HPDE6-E6E7 (cell line): Measurements from ENCODE around the gene FGR.

Experiments
- DNase-seq: peaks from one replicate; pipeline ENCODE4 v3.0.0; 2011; ENCODE audit warnings: missing footprints; ENCODE audit errors: extremely low spot score

Gene FGR

DNA sequence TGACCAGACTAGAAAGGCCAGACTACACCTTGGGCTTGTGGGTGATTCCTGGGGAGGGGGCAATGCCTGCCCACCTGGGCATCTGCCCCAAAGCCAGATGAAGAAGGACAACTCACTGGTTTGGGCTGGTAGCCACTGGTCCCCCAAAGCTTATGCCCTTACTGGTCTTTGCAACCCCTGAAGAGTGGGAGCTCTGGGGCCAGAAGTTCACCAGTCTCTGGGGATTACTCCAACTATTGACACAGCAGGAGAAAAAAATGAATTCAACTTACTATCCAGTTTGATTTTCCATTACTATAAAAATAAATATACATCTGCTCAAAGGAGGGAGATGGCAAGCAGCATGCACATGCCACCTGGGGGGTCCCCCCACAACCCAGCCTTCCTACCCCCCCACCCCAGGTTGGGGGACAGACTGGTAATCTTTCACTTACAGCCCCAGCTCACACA is 33.6 kb downstream of the FGR start:
- no peak for DNase-seq

DNA sequence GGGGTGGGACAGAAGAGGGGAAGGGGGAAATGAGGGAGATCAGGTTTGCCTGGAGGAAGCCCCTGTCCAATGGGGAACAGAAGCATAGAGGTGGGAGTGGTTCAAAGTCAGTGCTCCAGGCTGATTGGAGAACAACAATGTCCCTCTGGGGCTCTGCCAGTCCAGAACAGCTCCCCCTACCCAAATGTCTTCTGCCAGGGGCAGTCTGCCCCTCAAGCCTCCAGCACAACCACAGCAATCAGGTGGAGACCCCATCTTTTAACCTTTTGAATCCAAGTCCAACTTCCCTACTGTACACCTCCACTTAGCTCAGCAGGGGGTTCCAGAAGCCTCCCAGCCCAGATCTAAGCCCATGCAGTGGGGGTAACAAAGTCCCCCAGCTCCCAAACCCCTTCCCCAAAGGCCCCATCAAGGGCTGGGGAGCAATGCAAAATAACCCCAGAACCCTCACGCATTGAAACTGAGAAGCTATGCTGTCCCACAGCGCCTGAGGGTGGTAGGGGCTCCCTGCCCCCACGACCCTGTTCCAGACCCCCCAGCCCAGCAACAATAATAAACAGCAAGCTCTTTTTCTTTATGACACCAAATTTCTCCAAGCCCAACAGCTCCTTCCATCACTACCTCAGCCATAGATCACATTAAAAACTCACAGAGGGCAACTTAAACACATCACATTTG is 34.3 kb downstream of the FGR start:
- no peak for DNase-seq

DNA sequence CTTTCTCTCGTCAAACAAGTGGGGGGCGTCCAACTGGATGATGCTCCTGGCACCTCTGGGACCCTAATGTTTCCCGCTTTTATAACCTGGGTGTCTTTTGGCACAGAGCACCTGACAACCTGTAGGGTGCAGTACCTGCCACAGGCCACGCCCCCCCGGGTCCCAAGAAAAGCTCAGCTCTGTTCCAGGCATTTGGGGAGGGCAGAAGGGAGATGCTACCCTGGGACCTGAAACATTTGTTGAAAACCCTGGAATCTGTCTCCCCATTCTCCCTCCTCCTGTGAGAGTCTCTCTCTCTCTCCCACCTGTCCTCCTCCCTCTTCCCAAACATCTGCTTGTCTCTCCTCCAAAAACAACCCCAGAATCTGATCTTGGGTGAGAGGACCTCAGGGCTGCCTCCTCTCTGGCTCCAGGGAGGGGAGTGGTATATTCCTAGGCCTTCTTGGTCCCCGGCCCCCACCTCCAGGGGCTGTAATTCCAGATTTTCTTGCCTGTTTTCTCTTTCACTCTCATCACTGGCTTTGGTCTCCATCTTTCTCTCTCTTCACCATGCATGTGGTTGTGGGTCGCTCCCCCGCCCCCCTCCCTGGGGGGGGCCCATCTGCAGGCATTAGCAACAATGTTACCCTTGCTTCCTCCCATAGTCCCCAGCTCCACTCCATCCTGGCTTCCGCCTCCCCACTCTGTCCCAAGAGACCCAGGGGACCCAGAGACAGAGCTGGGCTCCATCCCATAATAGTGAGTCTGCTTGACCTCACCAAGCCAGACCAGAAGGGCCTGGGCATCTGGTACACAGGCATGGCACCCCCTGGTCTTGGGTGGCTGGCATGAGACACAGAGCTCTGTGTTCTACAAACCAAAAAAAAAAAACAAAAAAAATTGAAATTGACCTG is 35.1 kb downstream of the FGR start:
- no peak for DNase-seq

DNA sequence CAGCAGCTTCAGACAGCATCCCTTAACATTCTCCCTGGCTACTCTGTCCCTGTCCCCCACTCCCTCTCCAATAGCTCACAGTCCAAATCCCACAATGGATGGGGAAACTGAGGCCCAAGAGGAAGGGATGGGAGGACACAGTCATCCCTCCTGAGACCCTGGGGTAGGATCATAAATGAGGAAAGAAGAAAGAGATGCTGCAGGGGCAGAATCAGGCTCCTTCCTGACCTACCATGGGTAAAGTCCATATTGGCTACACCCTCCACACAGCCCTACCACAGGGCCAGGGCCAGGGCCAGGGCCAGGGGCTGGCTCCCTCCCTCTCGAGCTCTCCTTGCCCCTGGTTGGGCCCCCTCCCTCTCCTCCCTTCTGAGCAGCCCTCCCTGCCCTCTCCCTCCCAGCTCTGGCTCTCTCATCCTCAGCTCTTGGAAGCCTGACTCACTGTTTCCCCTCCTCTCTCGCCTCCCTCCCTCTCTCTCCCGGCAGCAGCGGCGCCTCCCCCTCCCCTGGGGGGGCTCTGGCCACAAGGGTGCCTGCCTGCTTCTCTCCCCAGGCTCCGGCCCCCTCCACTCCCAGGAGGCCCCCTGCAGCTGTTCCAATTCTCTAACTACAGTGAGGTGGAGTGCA is 36.0 kb downstream of the FGR start:
- DNase-seq: no peak

DNA sequence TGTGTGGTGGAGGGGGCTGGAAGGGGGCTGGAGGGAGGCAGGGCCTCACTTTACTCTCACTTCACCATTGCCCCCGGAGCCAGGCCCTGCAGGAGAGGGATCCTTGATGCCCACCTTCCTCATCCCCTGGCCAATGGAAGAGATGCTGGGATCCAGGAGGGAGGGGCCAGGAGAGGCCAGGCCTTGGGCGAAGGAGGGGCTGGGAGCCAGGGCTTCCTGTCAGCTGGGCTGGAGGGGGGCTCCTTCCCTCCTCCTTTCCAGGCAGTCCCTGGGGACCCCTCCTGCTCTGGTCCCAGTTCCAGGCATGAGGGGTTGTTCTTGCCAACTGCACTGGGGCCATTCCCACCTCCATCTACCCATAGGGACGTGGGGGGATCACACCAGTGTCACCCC is 36.7 kb downstream of the FGR start:
- DNase-seq: no peak

DNA sequence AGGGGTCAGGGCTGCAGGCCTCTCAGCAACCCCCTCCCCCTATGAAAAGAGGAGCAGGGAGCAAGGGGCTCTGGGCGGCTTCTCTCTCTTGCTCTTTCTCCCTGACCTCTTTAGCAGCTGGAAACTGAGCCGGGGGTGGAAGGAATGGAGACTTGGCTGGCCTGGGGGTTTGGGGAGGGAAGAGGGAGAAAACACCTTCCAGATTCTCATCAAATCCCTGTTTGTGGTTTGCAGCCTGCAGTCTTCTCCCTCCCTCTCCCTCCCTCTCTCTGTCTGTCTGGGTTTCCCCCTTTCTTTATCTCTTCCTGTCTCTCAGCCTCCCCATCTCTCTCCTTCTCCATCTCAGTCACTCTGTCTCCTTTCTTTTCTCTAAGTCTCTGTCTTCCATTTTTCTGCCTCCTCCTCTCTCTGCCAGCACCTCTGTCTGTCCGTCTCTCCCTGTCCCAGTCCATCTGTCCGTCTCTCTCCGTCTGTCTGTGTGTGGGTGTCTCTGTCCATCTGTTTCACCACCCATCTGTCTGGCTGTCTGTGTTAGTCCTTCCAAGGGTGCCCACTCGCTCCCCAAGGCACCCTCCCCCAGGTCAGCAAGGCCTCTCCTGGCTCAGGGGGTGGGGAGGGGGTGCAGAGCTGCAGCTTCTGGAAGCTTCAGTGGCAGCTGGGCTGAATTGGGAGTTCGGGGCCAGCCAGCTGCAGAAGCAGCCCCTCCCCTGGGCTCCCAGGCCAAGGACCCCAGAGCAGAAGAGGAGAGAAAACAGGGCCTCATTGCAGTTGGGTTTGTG is 37.3 kb downstream of the FGR start:
- no peak for DNase-seq

DNA sequence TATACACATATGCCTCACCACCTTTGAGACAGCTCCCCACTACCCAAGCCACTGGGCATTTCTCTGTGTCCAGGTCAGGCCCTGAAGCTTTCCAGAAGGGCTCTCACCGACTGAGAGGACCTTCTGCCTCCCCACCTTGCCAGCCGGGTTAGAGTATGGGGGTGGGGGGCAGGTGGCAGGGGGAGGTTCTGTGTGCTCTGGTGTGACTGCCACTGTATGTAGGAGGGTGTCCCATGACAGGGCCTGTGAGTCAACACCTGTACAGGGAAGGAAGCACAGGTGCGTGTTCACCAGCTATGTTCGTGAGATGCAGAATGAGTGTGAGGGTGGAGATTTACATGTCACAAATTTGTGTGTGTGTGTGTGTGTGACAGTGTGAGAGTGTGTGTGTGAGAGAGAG is 38.0 kb downstream of the FGR start:
- no peak for DNase-seq

DNA sequence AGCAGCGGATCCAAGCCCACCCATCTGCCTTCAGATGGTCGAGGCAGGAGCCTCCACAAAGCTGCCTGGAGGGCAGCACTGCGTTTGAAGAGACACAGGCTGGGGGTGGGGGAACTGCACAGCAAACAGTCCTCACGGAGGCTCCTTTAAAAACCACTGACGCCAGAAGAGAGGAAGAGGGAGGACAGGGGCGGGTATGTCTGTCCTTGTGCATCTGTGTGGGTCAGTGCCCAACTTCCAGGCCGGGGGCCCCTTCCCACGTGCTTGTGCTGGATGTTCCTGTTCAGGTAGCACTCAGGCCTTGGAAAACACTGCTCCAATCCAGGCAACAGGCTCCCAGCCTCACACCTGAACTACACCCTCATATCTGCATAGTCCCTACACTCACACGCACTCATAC is 38.7 kb downstream of the FGR start:
- DNase-seq: no peak

DNA sequence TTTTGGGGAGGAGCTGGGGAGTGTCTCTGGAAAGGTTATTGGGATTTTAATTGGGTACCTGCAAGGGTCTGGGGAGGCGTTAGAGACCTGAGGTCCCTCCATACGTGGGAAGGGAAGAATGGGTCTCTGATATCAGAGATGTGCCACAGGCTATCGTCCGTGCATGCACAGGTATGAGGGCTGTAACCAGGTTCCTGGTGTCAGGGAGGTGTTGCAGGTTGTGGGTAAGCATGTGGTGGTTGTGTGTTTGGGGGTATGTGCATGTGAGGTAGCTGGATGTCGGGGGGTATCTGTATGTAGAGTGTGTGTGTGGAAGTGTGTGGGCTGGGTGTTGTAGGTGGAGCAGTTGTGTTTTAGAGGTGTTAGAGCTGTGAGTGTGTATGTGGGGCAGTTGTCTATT is 39.4 kb downstream of the FGR start:
- no peak for DNase-seq

DNA sequence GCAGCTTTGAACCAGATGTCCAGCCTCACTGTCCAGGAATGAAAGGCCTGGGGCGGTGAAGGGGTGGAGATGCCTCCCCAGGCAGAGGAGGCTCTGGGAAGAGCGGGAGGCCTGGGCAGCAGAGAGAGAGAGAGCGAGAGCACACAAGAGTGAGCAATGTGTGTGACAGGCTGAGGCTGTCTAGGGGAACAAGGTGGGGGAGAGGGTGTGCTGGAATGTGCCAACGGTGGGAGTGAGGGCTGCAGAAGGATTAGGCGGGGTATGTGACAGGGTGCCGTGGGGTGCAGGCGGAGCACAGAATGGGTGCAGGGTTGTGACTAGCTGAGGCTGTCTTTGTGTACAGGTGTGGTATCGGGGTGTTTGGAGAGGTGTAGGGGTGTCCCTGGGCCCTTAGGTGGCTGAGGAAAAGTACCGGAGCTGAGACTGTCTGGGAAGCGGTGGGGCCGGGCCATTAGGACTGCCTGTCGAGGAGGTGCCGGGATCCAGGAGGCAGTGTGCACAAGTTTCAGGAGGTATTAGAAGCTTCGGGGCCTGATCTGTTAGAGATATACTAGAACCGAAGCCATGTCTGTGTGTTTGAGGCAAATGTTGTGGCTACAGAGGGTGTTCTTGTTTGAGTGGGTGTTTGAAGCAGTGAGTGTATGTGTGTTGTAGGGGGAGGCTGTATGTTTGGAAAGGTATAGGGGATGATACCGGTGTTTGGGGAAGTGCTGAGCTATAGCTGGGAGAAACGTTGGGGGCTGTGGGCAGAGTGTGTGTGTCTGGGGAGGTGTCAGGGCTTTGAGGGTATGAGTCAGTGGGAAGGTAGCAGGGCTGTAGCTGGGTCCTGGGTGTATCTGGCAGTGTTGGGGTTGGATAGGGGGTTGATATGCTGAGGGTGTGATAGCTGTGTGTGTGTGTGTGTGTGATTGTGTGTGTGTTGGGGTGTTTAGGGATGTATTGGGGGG is 40.1 kb downstream of the FGR start:
- DNase-seq: no peak

DNA sequence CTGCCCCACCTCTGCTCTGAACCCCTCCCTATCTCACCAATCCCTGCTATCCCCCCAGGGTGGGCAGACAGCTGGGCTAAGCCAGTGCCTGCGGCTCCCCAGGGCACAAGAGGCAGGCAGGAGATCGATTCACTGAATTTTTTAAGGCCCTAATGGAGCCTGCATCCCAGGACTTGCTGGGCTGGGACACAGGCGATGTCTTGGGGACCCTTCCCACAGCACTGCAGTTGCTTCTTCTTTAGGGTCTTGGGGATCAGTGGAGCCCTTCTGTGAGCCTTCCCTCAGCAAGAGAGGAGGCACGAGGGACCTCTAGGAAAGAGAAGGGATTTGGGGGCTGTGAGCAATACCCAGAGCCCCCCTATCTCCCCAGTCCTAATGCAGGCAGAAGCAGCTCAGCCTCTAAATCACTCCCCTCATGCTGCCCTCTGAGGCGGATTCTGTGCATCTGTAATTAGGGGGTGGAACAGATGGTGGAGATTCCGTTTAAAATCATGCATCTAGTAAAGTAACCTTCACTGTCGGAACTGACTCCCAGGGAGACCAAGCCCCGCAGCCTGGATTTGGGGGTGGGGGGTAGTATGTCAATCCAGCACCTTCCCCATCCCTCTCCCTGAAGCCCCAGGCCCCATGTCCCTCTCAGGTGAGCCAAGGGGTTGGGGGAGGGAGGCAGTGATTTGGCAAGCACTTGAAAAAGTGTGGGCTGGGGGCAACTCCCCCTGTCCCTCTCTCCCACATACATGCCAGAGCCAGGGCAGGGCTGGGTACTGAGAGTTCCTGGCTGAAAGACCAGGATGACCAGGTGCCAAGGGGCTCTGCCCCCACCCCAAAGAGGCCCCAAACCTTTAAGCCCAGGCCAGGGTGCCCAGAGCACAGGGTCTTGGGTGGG is 41.1 kb downstream of the FGR start:
- DNase-seq: no peak

DNA sequence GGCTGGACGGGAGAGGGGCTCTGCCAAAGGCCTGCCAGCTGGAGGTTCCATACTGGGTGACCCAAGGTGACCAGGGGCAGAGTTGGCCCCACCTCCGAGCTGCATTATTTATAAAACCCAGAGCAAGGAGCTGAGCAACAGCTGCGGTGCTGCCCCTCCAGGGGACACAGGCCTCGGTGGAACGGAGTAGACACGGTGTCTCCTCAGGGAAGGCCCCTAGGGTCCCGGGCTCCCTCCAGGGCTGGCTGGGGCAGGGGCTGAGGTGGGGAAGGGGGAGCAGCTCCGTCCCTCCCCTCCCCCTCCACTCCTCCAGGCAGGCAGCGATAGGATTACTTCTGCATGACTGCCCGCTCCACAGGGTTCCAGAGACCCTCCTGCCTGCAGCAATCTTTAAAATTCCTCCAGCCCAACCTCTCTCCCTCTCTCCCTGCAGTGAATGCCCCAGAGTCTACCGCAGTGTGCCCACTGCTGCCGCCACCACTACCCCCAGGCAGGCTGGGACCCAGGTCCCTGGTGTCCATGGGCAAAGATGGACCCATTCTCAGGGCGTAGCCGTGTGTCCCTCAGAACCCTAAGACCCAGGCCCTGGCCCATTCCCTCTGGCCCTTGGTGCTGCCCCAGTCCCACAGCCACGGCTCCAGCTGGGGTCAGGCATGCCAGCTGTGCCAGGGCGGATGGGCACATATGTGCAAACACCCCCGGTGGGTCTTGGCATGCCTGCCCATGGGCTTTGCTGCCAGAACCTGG is 41.9 kb downstream of the FGR start:
- no peak for DNase-seq

DNA sequence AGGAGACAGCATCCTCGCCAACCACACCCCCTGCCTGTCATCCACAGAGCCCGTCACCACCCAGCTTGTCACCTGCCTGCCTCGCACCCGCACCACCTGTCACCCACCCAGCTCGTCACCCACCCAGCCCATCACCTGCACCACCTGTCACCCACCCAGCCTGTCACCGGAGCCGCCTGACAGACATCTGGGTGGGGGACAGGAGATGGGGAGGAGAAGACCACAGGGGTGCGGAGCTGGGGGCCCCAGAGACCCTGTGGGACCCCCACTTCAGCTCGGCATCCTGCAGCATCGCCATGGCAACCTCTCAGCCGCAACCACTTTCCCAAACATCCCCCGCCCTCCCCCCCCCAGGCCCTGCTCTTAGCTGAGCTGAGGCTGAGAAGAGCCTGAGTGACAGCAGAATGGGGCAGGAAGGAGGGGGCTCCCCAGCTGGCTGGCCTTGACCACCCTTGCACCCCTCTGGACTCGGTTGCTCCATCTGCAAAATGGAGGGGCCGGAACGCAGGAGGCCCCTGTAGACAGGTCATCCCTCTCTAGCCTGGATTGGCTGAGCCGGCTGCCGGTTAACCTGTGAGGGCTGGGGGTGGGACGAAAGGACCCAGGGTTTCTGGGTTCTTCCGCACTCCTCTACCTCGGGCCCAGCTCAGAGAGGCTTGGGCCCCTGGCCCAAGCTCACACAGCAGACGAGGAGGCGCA is 42.6 kb downstream of the FGR start:
- DNase-seq: no peak

DNA sequence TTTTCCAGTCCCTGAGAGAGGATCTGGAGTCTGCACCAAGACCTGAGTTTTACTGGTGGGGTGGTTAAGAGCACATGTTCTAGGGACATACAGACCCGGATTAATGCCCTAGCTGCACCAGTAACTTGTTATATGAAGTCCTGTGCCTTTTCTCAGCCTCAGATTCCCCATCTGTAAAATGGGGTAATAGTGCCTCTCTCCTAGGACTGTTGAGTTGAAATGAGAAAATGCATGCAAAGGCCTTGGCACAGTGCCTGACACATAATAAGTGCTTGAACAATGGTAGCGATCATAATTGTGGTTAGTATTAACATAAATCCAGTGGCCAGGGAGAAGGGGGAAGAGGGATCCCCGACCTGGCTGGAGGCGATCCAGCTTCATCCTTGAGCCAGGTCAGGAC is 43.4 kb downstream of the FGR start:
- DNase-seq: no peak

DNA sequence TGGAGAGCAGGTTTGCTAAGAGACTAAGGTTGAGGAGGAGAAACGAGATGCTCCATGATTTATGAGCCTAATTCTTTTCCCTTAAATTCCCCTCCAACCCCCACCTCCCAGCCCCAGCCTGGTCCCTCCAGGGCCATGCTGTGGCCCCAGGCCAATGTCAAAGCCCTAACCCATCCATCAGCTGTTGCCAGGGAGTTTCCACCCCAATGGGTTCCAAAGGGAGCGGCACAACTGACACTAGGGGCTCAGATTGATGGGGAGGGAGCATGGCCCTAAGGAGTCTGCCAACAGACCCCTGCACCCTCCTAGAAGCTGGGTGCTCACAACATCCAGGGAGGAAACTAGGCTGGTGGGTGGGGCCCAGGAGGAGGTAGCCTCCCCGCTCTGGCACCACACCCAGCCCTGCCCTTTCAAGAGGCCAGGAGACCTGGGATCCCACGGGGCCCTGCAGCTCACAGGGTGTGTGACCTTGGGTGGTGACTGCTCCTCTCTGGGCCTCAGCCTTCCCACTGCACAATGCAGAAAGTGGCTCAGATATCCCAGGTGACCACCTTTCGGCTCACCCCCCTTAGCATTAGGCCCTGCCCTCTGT is 44.0 kb downstream of the FGR start:
- no peak for DNase-seq

DNA sequence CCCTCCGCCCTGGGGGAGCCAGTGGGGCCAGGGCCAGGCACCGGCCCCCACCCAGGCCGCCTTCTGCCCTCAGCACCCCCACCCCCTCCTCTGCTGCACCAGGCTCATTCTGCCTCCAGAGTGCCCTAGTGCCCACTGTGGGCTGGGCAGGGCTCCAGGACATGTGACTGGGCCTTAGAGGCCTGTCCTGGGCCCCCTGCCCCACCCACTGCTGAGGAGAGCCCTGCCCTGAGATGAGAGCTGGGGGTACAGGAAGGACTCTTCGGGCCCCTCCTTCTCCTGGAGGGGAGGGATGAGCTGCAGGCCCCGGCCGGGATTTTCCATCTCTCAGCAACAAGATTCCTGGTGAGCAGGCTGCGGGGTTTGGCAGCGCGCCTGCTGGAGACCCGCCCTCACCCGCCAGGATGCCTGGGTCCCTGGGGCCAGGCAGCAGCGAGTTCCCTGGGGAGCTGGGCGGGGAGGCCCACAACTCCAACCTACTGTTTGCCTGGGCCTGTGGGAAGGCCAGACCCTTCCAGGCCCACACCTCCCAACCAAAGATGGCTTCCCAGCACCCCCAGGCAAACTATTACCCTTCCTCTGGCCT is 45.1 kb downstream of the FGR start:
- DNase-seq: no peak

DNA sequence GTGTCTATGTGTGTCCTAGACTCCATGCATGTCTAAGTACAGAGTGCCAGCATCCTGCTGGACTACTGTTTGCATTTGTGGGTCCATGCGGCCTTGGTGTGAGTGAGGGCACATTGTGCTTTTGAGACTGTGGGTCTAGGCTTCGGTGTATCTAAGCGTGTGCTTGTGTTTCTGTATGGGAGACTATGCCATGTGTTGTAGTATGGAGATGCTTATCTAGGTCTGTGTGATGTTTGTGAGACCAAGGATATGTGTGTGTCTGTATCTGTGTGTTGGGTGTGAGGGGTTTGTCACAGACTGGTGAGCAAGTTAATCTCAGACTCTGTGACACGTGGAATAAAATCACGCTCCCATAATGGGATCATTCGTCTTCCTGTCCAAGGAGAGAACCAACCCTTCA is 45.5 kb downstream of the FGR start:
- no peak for DNase-seq
